ENCODE measurements around the gene CCDC12.

Gene CCDC12

GRCh38 chr3:47003056-47003410, 26.5 kb upstream of the CCDC12 start:
- no peak overlapping the region for H3K27ac ChIP-seq
- TF ChIP-seq CTCF (conservative IDR thresholded peaks at IDR 0.05) (no peak), ZFX (IDR thresholded peaks at IDR 0.05) (no peak)

- no peak for TF ChIP-seq CTCF (conservative IDR thresholded peaks at IDR 0.05)
- no peak overlapping the region for H3K27ac ChIP-seq
Measured at GRCh38 chr3:47002171-47003055, 25.9 kb upstream of the CCDC12 start.

- no peak overlapping the region for H3K27ac ChIP-seq
- TF ChIP-seq CTCF (conservative IDR thresholded peaks at IDR 0.05) (no peak), ZFX (IDR thresholded peaks at IDR 0.05) (no peak)
Measured at GRCh38 chr3:47001731-47002170, 25.2 kb upstream of the CCDC12 start.

- H3K27ac ChIP-seq: no peak overlapping the region
- TF ChIP-seq ZFX (IDR thresholded peaks at IDR 0.05) (no peak), CTCF (conservative IDR thresholded peaks at IDR 0.05) (no peak)
Measured at GRCh38 chr3:47000922-47001730, 24.6 kb upstream of the CCDC12 start.

- TF ChIP-seq ZFX (IDR thresholded peaks at IDR 0.05) (no peak), CTCF (conservative IDR thresholded peaks at IDR 0.05) (no peak)
- no peak overlapping the region for H3K27ac ChIP-seq
Measured at GRCh38 chr3:47000198-47000815, 23.8 kb upstream of the CCDC12 start.

DNA sequence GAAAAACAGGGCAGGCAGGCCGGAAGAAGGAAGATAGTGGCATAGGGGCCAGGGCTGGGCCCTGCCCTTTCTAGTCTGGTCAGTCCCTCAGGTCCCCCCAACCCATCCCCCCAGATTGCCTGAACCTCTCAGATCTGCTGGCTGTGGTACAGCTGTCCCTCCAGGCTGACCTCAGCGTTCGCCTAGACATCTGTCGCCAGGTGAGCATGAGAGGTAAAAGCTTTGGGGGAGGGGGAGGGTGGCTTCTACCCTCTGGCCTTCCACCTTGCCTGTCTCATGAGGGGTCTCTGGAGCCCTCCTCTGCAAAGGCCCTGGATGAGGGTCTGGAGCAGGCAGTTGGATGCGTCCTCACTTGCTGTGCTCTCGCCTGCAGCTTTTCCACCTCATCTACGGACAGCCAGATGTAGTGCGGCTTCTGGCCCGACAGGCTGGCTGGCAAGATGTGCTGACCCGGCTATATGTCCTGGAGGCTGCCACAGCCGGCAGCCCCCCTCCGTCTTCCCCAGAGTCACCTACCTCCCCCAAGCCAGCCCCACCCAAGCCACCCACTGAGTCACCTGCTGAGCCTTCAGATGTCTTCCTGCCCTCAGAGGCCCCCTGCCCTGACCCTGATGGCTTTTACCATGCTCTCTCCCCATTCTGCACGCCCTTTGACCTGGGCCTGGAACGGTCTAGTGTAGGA, 23.1 kb upstream of the CCDC12 start:
- no peak for TF ChIP-seq CTCF (conservative IDR thresholded peaks at IDR 0.05)
- TF ChIP-seq ZFX (IDR thresholded peaks at IDR 0.05): no peak
- no peak overlapping the region for H3K27ac ChIP-seq
